ENCODE data around the gene TRAK2. TPM values are rescaled to one million over a fixed set of nuclear protein-coding genes. Genes with fewer than 3 reads are reported as not detected.

TRAK2 gene
- total RNA-seq, 1 experiment from 2014 or later, result 9.4 TPM

- no peak overlapping the region for H3K9ac ChIP-seq (ENCODE audit: low read length)
- CTCF ChIA-PET, result no interaction called here
- TF ChIP-seq CTCF (conservative IDR thresholded peaks at IDR 0.05; ENCODE audit: low read depth, low read length), result no peak
- TF ChIP-seq EZH2 (IDR thresholded peaks at IDR 0.05; ENCODE audit: low read length, unreplicated experiment), result no peak
- no peak for TF ChIP-seq EZH2phosphoT487 (IDR thresholded peaks at IDR 0.05; ENCODE audit: borderline replicate concordance, low read length)
- peaks cover 8% of the 10 kb centered on the region for H3K4me1 ChIP-seq (ENCODE audit: insufficient read depth, low read length)
- H3K4me3 ChIP-seq (ENCODE audit: low read length), result no peak overlapping the region
- H3K27me3 ChIP-seq (ENCODE audit: low read length), result no peaks in the 10 kb centered on the region
- no peak overlapping the region for H2AFZ ChIP-seq (ENCODE audit: low read length)
- H3K36me3 ChIP-seq (ENCODE audit: low read depth, low read length), result no peaks in the 10 kb centered on the region
- no peaks in the 10 kb centered on the region for H4K20me1 ChIP-seq (ENCODE audit: low read length)
- peak; percentile 44 for DNase-seq
- intact Hi-C loops (cut with micrococcal nuclease), result no loop called here
- 0 out of 2 replicates have a peak overlapping the region, but pooled peaks have one; percentile 11 for H3K4me2 ChIP-seq (ENCODE audit: low read length)
- H3K9me3 ChIP-seq (ENCODE audit: low read length), result no peaks in the 10 kb centered on the region
- POLR2A ChIA-PET (ENCODE audit: unreplicated experiment), result interaction anchor here (0.6 kb wide), 1 partner anchor 9 kb away, joined by 4 read pairs; no protein-coding TSS in a partner anchor
- no TSS peak for BruUV-seq (replicated peaks)
- H3K9me2 ChIP-seq (replicated peaks; ENCODE audit: low read length), result no peaks in the 10 kb centered on the region
- no peaks in the 10 kb centered on the region for H3K79me2 ChIP-seq (ENCODE audit: low read length)
- no peak for ATAC-seq
- H3K27ac ChIP-seq (ENCODE audit: low read length), result no peak overlapping the region
- H3F3A ChIP-seq (ENCODE audit: low read length, unreplicated experiment), result no peaks in the 10 kb centered on the region
Observed at GRCh38 chr2:201406077-201406662, 45.1 kb downstream of the TRAK2 start.

- Histone ChIP-seq H4K20me1 (ENCODE audit: low read length) (no peaks in the 10 kb centered on the region), H3K27me3 (ENCODE audit: low read length) (no peaks in the 10 kb centered on the region), H3K79me2 (ENCODE audit: low read length) (no peaks in the 10 kb centered on the region), H3F3A (ENCODE audit: low read length, unreplicated experiment) (no peaks in the 10 kb centered on the region), H3K4me2 (ENCODE audit: low read length) (no peak overlapping the region), H3K4me3 (ENCODE audit: low read length) (no peak overlapping the region), H3K27ac (ENCODE audit: low read length) (no peak overlapping the region), H3K9ac (ENCODE audit: low read length) (no peak overlapping the region), H2AFZ (ENCODE audit: low read length) (no peak overlapping the region), H3K36me3 (ENCODE audit: low read depth, low read length) (no peaks in the 10 kb centered on the region; the same call in 1 of the 2 replicates), H3K9me3 (ENCODE audit: low read length) (no peaks in the 10 kb centered on the region), H3K9me2 (replicated peaks; ENCODE audit: low read length) (no peaks in the 10 kb centered on the region), H3K4me1 (ENCODE audit: insufficient read depth, low read length) (peaks cover 8% of the 10 kb centered on the region)
- no TSS peak for BruUV-seq (replicated peaks)
- POLR2A ChIA-PET (ENCODE audit: unreplicated experiment), result interaction anchor here (0.6 kb wide), 1 partner anchor 31 kb away, joined by 4 read pairs; no protein-coding TSS in a partner anchor
- DNase-seq (no peak), ATAC-seq (no peak)
- TF ChIP-seq EZH2phosphoT487 (IDR thresholded peaks at IDR 0.05; ENCODE audit: borderline replicate concordance, low read length), result no peak
- TF ChIP-seq CTCF (conservative IDR thresholded peaks at IDR 0.05; ENCODE audit: low read depth, low read length), result no peak
- TF ChIP-seq EZH2 (IDR thresholded peaks at IDR 0.05; ENCODE audit: low read length, unreplicated experiment), result no peak
- CTCF ChIA-PET, result no interaction called here
- intact Hi-C loops (cut with micrococcal nuclease), result no loop called here
Observed at GRCh38 chr2:201404699-201405280, 46.5 kb downstream of the TRAK2 start.

- Histone ChIP-seq H3K79me2 (ENCODE audit: low read length) (no peaks in the 10 kb centered on the region), H3K27me3 (ENCODE audit: low read length) (no peaks in the 10 kb centered on the region), H3K4me1 (ENCODE audit: insufficient read depth, low read length) (peaks cover 8% of the 10 kb centered on the region), H3K9ac (ENCODE audit: low read length) (no peak overlapping the region), H3F3A (ENCODE audit: low read length, unreplicated experiment) (no peaks in the 10 kb centered on the region), H3K4me3 (ENCODE audit: low read length) (no peak overlapping the region), H3K9me3 (ENCODE audit: low read length) (no peaks in the 10 kb centered on the region), H3K36me3 (ENCODE audit: low read depth, low read length) (no peaks in the 10 kb centered on the region; the same call in 1 of the 2 replicates), H3K9me2 (replicated peaks; ENCODE audit: low read length) (no peaks in the 10 kb centered on the region), H4K20me1 (ENCODE audit: low read length) (no peaks in the 10 kb centered on the region), H3K4me2 (ENCODE audit: low read length) (no peak overlapping the region), H2AFZ (ENCODE audit: low read length) (no peak overlapping the region), H3K27ac (ENCODE audit: low read length) (no peak overlapping the region)
- no peak for TF ChIP-seq EZH2phosphoT487 (IDR thresholded peaks at IDR 0.05; ENCODE audit: borderline replicate concordance, low read length)
- TF ChIP-seq EZH2 (IDR thresholded peaks at IDR 0.05; ENCODE audit: low read length, unreplicated experiment), result no peak
- TF ChIP-seq CTCF (conservative IDR thresholded peaks at IDR 0.05; ENCODE audit: low read depth, low read length), result no peak
- no peak for ATAC-seq
- ChIA-PET POLR2A (ENCODE audit: unreplicated experiment) (no interaction called here), CTCF (no interaction called here)
- BruUV-seq (replicated peaks), result no TSS peak
- intact Hi-C loops (cut with micrococcal nuclease), result no loop called here
- DNase-seq, result no peak
Observed at GRCh38 chr2:201403880-201404279, 47.4 kb downstream of the TRAK2 start.
